Stimulated activated CD4-positive, alpha-beta T cell treated with anti-CD3 and anti-CD28 coated beads, Interleukin-2, amount 100 ng/mL, for 4 hours (primary cell): ENCODE results near the gene SLC12A4.
"Not testable (repeated sequence)": the region's sequence is repeated elsewhere in the genome, so short reads cannot be mapped to it uniquely, and the experiment has no call there.

Experiments
- DNase-seq: peaks from one replicate; pipeline ENCODE4 v3.0.0-alpha.2; 2020; ENCODE audit warnings: low read depth

The SLC12A4 gene

GRCh38 chr16:67926181-67926750 is 42.2 kb downstream of the SLC12A4 start:
- DNase-seq, result no peak

GRCh38 chr16:67924140-67924906 is 44.1 kb downstream of the SLC12A4 start:
- DNase-seq, result no peak

- DNase-seq, result no peak
These were observed 44.9 kb downstream of the SLC12A4 start for GRCh38 chr16:67923414-67924116.

- DNase-seq, result no peak
These were observed 45.7 kb downstream of the SLC12A4 start for GRCh38 chr16:67922740-67923139.

- DNase-seq, result no peak
These were observed 46.2 kb downstream of the SLC12A4 start for GRCh38 chr16:67922221-67922620.

GRCh38 chr16:67919622-67920221 is 48.7 kb downstream of the SLC12A4 start:
- DNase-seq, result no peak

- DNase-seq, result peak; percentile 43
These were observed 50.6 kb downstream of the SLC12A4 start for GRCh38 chr16:67917852-67918236.

- no peak for DNase-seq
These were observed 51.1 kb downstream of the SLC12A4 start for GRCh38 chr16:67917140-67917851.

- DNase-seq, result no peak
These were observed 52.4 kb downstream of the SLC12A4 start for GRCh38 chr16:67915831-67916723.

GRCh38 chr16:67915496-67915769 is 53.0 kb downstream of the SLC12A4 start:
- not testable (repeated sequence) for DNase-seq

- DNase-seq, result no peak
These were observed 53.5 kb downstream of the SLC12A4 start for GRCh38 chr16:67914758-67915495.

- DNase-seq, result no peak
These were observed 58.3 kb downstream of the SLC12A4 start for GRCh38 chr16:67910158-67910557.

GRCh38 chr16:67909056-67909742 is 59.2 kb downstream of the SLC12A4 start:
- DNase-seq, result no peak

- no peak for DNase-seq
These were observed 60.8 kb downstream of the SLC12A4 start for GRCh38 chr16:67907397-67908180.

GRCh38 chr16:67902831-67903230 is 65.6 kb downstream of the SLC12A4 start:
- no peak for DNase-seq

- DNase-seq, result no peak
These were observed 66.7 kb downstream of the SLC12A4 start for GRCh38 chr16:67901734-67902133.

GRCh38 chr16:67897231-67897630 is 71.2 kb downstream of the SLC12A4 start:
- DNase-seq, result no peak

GRCh38 chr16:67893743-67894399 is 74.6 kb downstream of the SLC12A4 start:
- DNase-seq, result no peak
